ENCODE measurements around the gene CPTP.
A peak's percentile ranks its signal among the peaks of the same experiment; 100 is the strongest.

- TF ChIP-seq CTCF (IDR thresholded peaks at IDR 0.05) (peak; percentile 48; the same call in 1 of the 2 replicates), POLR2AphosphoS5 (IDR thresholded peaks at IDR 0.05; ENCODE audit: low read depth, low read length) (peak; percentile 68; the same call in 1 of the 2 replicates), SIN3A (IDR thresholded peaks at IDR 0.05; ENCODE audit: borderline replicate concordance, insufficient read depth, low read depth, low read length) (peak; percentile 54; the same call in 1 of the 2 replicates), TCF7L2 (IDR thresholded peaks at IDR 0.05; ENCODE audit: low read depth, low read length) (peak; percentile 43; the same call in 1 of the 2 replicates), REST (IDR thresholded peaks at IDR 0.05; ENCODE audit: insufficient read depth in 1 of 2, low read depth in 2 of 2, low read length in 1 of 2) (peak in 1 of 2 experiments; percentile 71; a peak in 1 of 4 replicates)
Measured at GRCh38 chr1:1374929-1375662, 50.5 kb downstream of the CPTP start, which contains the start of gene AURKAIP1.
